A673 (cell line): ENCODE measurements around the gene FRMD4A. TPM values are rescaled to one million over a fixed set of nuclear protein-coding genes. Genes with fewer than 3 reads are reported as not detected.
A peak's percentile ranks its signal among the peaks of the same experiment; 100 is the strongest.

ENCODE experiments used
- BruUV-seq: library from RNA; stranded (reverse); fragments of 400-500 nt; replicated peaks from 2 replicates; lab custom pipeline; 2021; lab: Mats Ljungman, UMichigan
- CTCF ChIA-PET: fragments of 300-600 bp; sonication (Branson Sonifier 250); formaldehyde crosslinking; loops from one replicate; lab custom pipeline; 2022; ENCODE audit warnings: antibody characterized with exemption; lab: Charles Lee
- POLR2A ChIA-PET: fragments of 300-600 bp; sonication (Branson Sonifier 250); formaldehyde crosslinking; loops from one replicate; lab custom pipeline; 2022; ENCODE audit warnings: antibody characterized with exemption; ENCODE audit not compliant: low non-redundant PET; lab: Charles Lee
- DNase-seq: peaks from one replicate; pipeline ENCODE4 v3.0.0-alpha.2; 2015; ENCODE audit warnings: low spot score
- H3K27ac ChIP-seq: fragments of 200-600 bp; sonication (generic); 2 replicates; pipeline ENCODE4 v1.5.1; 2016; ENCODE audit warnings: mixed run types, low read depth, mild to moderate bottlenecking, mixed read lengths, antibody characterized with exemption, low read length; ENCODE audit not compliant: poor library complexity, severe bottlenecking
- H3K27me3 ChIP-seq: fragments of 200-600 bp; sonication (generic); replicated peaks from 2 replicates; pipeline ENCODE4 v1.6.1; 2017; ENCODE audit warnings: mixed run types, low read depth, mild to moderate bottlenecking, mixed read lengths, antibody characterized with exemption, low read length; ENCODE audit not compliant: insufficient read depth, poor library complexity
- H3K36me3 ChIP-seq: fragments of 200-600 bp; sonication (generic); 2 replicates; pipeline ENCODE4 v1.6.1; 2016; ENCODE audit warnings: mixed run types, mild to moderate bottlenecking, mixed read lengths, antibody characterized with exemption, low read length; ENCODE audit not compliant: insufficient read depth, poor library complexity, severe bottlenecking
- H3K4me1 ChIP-seq: fragments of 200-600 bp; sonication (generic); 2 replicates; pipeline ENCODE4 v1.6.1; 2017; ENCODE audit warnings: mixed run types, mild to moderate bottlenecking, mixed read lengths, antibody characterized with exemption, low read length; ENCODE audit not compliant: insufficient read depth, poor library complexity, severe bottlenecking
- H3K4me3 ChIP-seq: fragments of 200-600 bp; sonication (generic); 2 replicates; pipeline ENCODE4 v1.5.1; 2016; ENCODE audit warnings: low read depth, mixed run types, mild to moderate bottlenecking, mixed read lengths, low read length; ENCODE audit not compliant: poor library complexity, severe bottlenecking
- H3K9me3 ChIP-seq: fragments of 200-600 bp; sonication (generic); 2 replicates; pipeline ENCODE4 v1.6.1; 2016; ENCODE audit warnings: mixed run types, low read depth, mild to moderate bottlenecking, mixed read lengths, antibody characterized with exemption, low read length; ENCODE audit not compliant: poor library complexity, severe bottlenecking
- EZH2 ChIP-seq: fragments of 200-600 bp; sonication (generic); IDR thresholded peaks from 2 replicates; pipeline ENCODE4 v1.6.1; 2017; ENCODE audit warnings: borderline replicate concordance, low read depth, mild to moderate bottlenecking, mixed read lengths, antibody characterized with exemption, low read length; ENCODE audit not compliant: poor library complexity, severe bottlenecking
- intact Hi-C: fragments of 100-400 bp; cut with micrococcal nuclease; formaldehyde crosslinking; loops from one replicate; pipeline ENCODE4 v1.10.0; 2022; ENCODE audit not compliant: unreplicated experiment
- total RNA-seq: library from RNA; stranded (reverse); gene quantifications from 2 replicates; pipeline ENCODE4 v1.2.3, GENCODE V29; 2021
- TF ChIP-seq, protein P1 (sequence below): fragments of 300-800, 200-600 bp; sonication (generic); conservative IDR thresholded peaks from 2 replicates; pipeline ENCODE4 v1.5.1; 2017; ENCODE audit warnings: low read depth, mild to moderate bottlenecking, antibody characterized with exemption, low read length, moderate library complexity, mixed read lengths

FRMD4A gene
- total RNA-seq, 1 experiment from 2014 or later = 26.3 TPM

DNA sequence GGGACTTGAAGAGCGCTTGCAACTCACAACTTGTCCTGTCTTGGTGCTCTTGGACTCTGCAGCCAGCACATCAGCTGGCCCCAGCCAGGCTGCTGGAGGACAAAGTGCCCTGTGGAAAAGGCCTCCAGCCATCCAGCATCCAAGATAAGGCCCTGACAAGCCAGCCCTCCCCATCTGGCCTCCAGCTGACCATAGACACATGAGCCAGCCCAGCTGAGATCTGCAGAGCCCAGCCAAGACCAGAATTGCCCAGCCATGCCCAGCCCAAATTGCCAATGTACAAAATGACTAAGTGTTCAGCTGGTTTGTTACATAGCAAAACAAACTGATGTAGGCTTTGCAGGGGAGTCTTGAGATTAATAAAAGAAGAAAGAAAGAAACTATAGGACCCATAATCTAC is 36.0 kb upstream of the FRMD4A start:
- Histone ChIP-seq H3K4me3 (no peak overlapping the region), H3K27ac (no peak overlapping the region), H3K9me3 (no peaks in the 10 kb centered on the region), H3K36me3 (no peaks in the 10 kb centered on the region), H3K27me3 (peaks cover 36% of the 10 kb centered on the region), H3K4me1 (no peaks in the 10 kb centered on the region)
- CTCF ChIA-PET = no interaction called here
- DNase-seq = no peak
- TF ChIP-seq, protein P1, sequence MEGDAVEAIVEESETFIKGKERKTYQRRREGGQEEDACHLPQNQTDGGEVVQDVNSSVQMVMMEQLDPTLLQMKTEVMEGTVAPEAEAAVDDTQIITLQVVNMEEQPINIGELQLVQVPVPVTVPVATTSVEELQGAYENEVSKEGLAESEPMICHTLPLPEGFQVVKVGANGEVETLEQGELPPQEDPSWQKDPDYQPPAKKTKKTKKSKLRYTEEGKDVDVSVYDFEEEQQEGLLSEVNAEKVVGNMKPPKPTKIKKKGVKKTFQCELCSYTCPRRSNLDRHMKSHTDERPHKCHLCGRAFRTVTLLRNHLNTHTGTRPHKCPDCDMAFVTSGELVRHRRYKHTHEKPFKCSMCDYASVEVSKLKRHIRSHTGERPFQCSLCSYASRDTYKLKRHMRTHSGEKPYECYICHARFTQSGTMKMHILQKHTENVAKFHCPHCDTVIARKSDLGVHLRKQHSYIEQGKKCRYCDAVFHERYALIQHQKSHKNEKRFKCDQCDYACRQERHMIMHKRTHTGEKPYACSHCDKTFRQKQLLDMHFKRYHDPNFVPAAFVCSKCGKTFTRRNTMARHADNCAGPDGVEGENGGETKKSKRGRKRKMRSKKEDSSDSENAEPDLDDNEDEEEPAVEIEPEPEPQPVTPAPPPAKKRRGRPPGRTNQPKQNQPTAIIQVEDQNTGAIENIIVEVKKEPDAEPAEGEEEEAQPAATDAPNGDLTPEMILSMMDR = no peak
- no peak for TF ChIP-seq EZH2
- intact Hi-C loops = no loop called here
- POLR2A ChIA-PET = no interaction called here
- BruUV-seq = no TSS peak

DNA sequence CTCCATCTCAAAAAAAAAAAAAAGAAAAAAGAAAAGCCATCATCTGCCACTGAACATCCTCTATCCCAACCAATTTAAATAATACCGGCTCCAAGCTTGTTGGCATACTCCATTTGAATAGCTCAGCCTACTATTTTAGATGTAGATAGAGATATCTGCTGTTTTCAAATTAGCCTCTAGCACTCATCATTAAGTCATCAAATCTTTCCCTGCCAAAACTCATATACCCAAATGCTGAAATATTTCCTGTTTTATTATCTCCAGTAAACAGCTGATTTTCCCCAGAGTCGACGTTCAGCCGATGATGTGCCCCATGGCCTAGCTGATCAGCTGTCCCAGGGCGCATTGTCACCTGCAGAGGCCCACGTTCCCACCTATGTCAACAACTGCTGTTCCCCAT is 34.5 kb upstream of the FRMD4A start:
- Histone ChIP-seq H3K4me3 (no peak overlapping the region), H3K9me3 (no peaks in the 10 kb centered on the region), H3K27me3 (peaks cover 31% of the 10 kb centered on the region), H3K27ac (no peak overlapping the region), H3K4me1 (no peaks in the 10 kb centered on the region), H3K36me3 (no peaks in the 10 kb centered on the region)
- intact Hi-C loops = no loop called here
- ChIA-PET CTCF (no interaction called here), POLR2A (interaction anchor here (0.6 kb wide), 1 partner anchor 48 kb away, joined by 3 read pairs; no protein-coding TSS in a partner anchor)
- no peak for DNase-seq
- BruUV-seq = no TSS peak
- TF ChIP-seq, protein P1 = no peak
- TF ChIP-seq EZH2 = no peak

DNA sequence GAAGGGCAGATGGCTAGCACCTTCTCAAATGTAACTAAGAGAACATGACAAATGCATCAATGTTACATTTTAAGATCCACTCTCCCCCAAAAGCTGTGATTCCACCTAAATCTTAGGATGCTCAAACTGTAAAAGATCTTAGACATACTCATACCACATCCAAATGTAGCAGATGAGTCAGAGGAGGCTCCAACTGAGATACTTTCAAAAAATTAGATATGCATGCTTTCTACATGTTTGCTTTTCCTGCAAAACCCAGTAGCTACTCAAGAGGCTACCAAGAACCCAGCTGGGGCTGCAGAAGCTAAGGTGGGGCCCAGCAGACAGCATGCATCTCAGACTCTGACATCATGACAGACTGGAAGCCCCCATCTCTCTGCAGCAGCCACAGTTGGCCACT is 31.4 kb upstream of the FRMD4A start:
- H3K27ac ChIP-seq = no peak overlapping the region
- intact Hi-C loops = no loop called here
- ChIA-PET POLR2A (no interaction called here), CTCF (interaction anchor here (0.6 kb wide), 1 partner anchor 13 kb away, joined by 3 read pairs; no protein-coding TSS in a partner anchor)
- no TSS peak for BruUV-seq
- H3K9me3 ChIP-seq = no peaks in the 10 kb centered on the region
- H3K4me1 ChIP-seq = peaks cover 5% of the 10 kb centered on the region
- TF ChIP-seq EZH2 = no peak
- TF ChIP-seq, protein P1 = no peak
- H3K27me3 ChIP-seq = peaks cover 10% of the 10 kb centered on the region
- no peaks in the 10 kb centered on the region for H3K36me3 ChIP-seq
- DNase-seq = peak; percentile 47
- no peak overlapping the region for H3K4me3 ChIP-seq
